T-helper 1 cell treated with Interleukin-12 subunit alpha and Interleukin-12 subunit beta and Interleukin-4 antibody, amounts not matched to agents 30 μg/mL and 1 μg/mL, for 36 hours (primary cell): ENCODE data around the gene SCEL.

Source experiments
- H3K27ac Mint-ChIP-seq: one replicate; pipeline ENCODE4 v1.8.0; 2021; ENCODE audit warnings: mild to moderate bottlenecking, mixed read lengths
- H3K27me3 Mint-ChIP-seq: one replicate; pipeline ENCODE4 v1.8.0; 2021; ENCODE audit warnings: low read depth, mixed read lengths
- H3K36me3 Mint-ChIP-seq: one replicate; pipeline ENCODE4 v1.8.0; 2021; ENCODE audit warnings: low read depth, mixed read lengths
- H3K4me1 Mint-ChIP-seq: one replicate; pipeline ENCODE4 v1.8.0; 2021; ENCODE audit warnings: low read depth, mixed read lengths
- H3K4me3 Mint-ChIP-seq: one replicate; pipeline ENCODE4 v1.8.0; 2021; ENCODE audit warnings: mild to moderate bottlenecking, moderate library complexity, mixed read lengths
- H3K9me3 Mint-ChIP-seq: one replicate; pipeline ENCODE4 v1.8.0; 2021; ENCODE audit warnings: mixed read lengths

Gene SCEL, protein sequence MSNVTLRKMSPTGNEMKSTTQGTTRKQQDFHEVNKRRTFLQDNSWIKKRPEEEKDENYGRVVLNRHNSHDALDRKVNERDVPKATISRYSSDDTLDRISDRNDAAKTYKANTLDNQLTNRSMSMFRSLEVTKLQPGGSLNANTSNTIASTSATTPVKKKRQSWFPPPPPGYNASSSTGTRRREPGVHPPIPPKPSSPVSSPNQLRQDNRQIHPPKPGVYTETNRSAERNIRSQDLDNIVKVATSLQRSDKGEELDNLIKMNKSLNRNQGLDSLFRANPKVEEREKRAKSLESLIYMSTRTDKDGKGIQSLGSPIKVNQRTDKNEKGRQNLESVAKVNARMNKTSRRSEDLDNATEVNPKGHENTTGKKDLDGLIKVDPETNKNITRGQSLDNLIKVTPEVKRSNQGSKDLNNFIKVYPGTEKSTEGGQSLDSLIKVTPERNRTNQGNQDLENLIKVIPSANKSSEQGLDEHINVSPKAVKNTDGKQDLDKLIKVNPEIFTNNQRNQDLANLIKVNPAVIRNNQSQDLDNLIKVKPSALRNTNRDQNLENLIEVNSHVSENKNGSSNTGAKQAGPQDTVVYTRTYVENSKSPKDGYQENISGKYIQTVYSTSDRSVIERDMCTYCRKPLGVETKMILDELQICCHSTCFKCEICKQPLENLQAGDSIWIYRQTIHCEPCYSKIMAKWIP

DNA sequence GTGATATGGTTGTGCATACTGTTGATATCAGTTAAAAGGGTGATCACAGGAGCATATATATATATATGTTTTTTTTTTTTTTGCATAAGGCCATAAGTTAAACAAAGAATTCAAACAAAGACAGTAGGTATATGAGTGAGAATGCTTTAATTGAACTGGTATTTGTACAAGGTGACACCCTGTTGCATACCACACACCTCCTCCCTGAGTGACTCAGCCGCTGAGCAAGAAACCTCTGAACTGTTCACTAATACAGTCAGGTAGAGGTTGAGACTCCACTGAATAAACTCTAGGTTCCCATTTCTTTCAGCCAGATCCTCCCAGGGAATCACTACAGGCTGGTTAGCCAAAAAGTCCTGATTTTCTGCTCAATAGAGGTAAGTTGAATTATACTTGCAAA lies at the start of gene SCEL:
TSS of gene SCEL (plus strand) at position 259 of the 400 bp plus-strand sequence. CDS start 20,170 bp downstream, outside the sequence.
- Mint-ChIP-seq H3K27me3 (peaks cover 3% of the 10 kb centered on the region), H3K36me3 (no peaks in the 10 kb centered on the region), H3K27ac (no peak within 1 kb of the TSS), H3K4me3 (no peak within 1 kb of the TSS), H3K9me3 (no peaks in the 10 kb centered on the region), H3K4me1 (no peaks in the 10 kb centered on the region)

DNA sequence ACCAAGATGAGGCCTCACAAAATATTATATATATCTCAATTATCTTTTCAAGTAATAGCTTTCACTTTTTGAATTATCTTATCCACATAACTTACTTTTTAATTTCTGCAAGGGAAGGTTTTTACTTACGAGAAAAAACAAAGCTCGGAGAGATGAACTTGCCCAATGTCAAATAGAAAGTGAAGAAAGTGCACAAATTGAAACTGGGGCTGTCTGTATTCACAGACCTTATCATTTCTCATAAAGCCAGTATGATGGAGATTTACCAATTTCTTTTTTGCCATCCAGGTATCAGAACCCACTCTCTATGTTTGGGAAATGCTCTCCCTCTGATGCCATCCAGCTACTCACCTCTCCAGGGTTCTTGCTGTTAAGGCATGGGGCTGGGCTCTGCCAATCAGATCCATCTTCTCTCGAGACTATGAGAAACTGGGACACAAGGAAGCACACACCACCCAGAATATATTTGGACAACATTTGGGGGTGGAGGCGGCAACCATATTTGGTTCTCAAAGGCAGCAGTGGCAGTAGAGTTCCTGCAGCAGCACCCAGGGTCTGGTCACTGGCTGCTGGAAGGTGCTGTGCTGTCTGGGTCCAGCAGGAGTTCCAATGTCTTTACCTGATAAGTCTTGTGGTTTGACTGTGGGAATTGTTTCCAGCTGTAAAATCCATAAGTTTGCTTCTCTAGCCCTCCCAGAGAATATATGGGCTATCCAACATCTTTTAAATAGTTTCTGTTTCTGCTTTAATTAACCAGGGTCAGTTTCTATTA lies 45.8 kb upstream of the SCEL start:
- Mint-ChIP-seq H3K27ac (no peak overlapping the region), H3K4me1 (no peaks in the 10 kb centered on the region), H3K4me3 (no peak overlapping the region), H3K27me3 (no peaks in the 10 kb centered on the region), H3K36me3 (no peaks in the 10 kb centered on the region), H3K9me3 (no peaks in the 10 kb centered on the region)

DNA sequence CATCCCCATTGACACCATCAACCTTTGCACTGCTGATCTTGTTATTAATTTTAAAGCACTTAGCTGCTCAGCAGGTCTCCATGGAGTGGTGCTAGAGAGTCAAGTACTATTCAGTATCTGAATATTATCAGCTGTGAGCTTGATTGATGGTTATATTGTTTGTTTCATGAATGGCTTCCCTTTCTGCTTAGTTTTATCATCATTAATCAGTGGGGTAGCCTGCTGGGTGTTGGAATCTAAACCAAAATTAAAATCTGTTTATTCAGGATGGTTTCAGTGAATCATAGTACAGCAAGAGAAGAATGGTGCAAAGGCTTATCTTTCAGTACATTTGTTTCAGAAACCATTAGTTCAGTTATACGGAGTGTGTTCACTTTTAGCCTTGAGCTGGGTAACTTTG lies 42.5 kb upstream of the SCEL start:
- H3K36me3 Mint-ChIP-seq, result no peaks in the 10 kb centered on the region
- H3K27me3 Mint-ChIP-seq, result no peaks in the 10 kb centered on the region
- H3K9me3 Mint-ChIP-seq, result no peaks in the 10 kb centered on the region
- no peaks in the 10 kb centered on the region for H3K4me1 Mint-ChIP-seq
- no peak overlapping the region for H3K27ac Mint-ChIP-seq
- H3K4me3 Mint-ChIP-seq, result no peak overlapping the region

DNA sequence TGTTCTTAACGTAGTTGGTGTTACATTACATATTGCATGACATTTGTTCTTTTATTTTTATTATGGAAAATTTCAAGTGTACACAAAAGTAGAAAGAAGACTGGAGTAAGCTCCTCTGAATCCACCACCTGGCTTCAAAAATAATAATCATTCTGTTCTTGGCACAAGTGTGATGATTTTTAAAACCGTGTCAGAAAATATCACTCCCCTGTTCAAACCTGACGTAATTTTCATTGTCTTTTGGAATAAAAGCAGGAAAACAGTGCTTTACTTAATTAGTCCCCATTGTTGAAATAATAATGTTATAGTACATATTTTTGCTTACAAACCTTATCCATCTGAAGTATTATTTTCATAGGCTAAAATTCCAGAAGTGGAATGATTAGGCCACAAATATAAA lies 41.3 kb upstream of the SCEL start:
- no peak overlapping the region for H3K27ac Mint-ChIP-seq
- H3K4me3 Mint-ChIP-seq, result no peak overlapping the region
- no peaks in the 10 kb centered on the region for H3K27me3 Mint-ChIP-seq
- H3K36me3 Mint-ChIP-seq, result no peaks in the 10 kb centered on the region
- H3K9me3 Mint-ChIP-seq, result no peaks in the 10 kb centered on the region
- H3K4me1 Mint-ChIP-seq, result no peaks in the 10 kb centered on the region

DNA sequence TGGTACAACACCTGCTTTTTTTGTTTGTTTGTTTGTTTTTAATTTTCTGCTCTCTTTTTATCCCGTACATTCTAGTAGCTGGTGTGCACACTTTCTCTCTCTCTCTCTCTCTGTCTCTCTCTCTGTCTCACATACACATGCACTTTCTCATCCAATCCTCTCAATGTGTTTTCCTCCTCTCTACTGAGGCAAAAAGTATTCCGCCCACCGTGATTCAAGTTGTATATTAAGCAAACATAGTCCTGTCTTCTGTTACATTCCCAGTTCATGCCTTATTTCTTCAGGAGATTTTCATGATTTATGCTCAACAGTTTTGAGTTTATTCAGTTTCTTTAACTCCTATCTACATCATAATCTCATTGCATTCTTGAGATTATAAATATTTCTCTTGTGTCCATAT lies 38.2 kb upstream of the SCEL start:
- no peaks in the 10 kb centered on the region for H3K27me3 Mint-ChIP-seq
- H3K27ac Mint-ChIP-seq, result no peak overlapping the region
- no peaks in the 10 kb centered on the region for H3K9me3 Mint-ChIP-seq
- H3K4me3 Mint-ChIP-seq, result no peak overlapping the region
- H3K4me1 Mint-ChIP-seq, result no peaks in the 10 kb centered on the region
- no peaks in the 10 kb centered on the region for H3K36me3 Mint-ChIP-seq

DNA sequence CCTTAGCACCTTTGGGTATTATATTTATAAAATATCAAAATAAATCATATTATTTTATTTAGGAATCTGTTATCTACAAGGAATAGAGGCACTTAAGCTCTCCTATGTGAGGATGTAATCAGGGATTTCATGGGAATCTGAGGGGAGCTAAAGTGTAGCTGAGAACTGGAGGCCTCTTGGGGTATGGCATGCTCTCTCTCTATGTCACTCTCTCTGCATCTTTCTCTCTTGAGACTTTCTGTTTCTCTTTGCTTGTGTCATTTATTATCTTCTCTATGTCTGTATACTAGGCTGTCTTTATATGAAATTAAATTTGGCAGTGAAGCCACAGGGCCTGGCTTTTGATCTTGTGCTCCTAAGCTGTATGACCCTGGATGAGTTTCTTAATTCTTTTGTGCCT lies 37.7 kb upstream of the SCEL start:
- no peaks in the 10 kb centered on the region for H3K36me3 Mint-ChIP-seq
- H3K27ac Mint-ChIP-seq, result no peak overlapping the region

DNA sequence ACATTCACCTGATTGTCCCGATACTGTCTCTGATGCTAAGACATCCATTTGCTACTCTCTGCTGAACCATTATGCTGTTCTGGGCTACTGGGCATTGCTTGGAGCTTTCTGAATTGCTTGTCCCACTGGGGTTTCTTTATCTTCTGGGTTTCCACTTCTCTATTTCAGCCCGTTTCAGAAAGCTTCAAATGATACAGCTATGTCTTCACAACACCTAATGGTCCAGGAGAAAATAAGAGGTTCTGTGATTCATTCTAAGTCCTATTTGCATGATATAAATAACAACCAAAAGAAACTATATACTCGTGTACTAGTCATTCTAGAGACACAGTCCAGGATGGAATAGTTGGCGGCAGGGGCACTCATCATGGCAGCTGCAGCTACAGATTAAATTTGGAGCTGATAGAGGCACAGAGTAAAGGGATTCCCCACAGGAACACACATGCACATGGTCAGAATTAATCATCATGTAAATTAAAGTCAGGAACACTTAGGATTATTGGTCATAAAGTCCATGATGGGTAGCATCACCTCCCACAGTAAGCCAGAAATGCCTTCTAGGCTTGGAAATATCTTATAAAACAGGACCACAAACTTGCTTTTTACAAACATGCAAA lies 33.3 kb upstream of the SCEL start:
- no peaks in the 10 kb centered on the region for H3K4me1 Mint-ChIP-seq
- no peaks in the 10 kb centered on the region for H3K36me3 Mint-ChIP-seq
- no peak overlapping the region for H3K27ac Mint-ChIP-seq
- H3K27me3 Mint-ChIP-seq, result no peaks in the 10 kb centered on the region
- H3K9me3 Mint-ChIP-seq, result no peaks in the 10 kb centered on the region
- no peak overlapping the region for H3K4me3 Mint-ChIP-seq

More for the DNA sequence above, 37.7 kb upstream of the SCEL start:
- no peaks in the 10 kb centered on the region for H3K4me1 Mint-ChIP-seq
- H3K4me3 Mint-ChIP-seq, result no peak overlapping the region
- H3K9me3 Mint-ChIP-seq, result no peaks in the 10 kb centered on the region
- H3K27me3 Mint-ChIP-seq, result no peaks in the 10 kb centered on the region

DNA sequence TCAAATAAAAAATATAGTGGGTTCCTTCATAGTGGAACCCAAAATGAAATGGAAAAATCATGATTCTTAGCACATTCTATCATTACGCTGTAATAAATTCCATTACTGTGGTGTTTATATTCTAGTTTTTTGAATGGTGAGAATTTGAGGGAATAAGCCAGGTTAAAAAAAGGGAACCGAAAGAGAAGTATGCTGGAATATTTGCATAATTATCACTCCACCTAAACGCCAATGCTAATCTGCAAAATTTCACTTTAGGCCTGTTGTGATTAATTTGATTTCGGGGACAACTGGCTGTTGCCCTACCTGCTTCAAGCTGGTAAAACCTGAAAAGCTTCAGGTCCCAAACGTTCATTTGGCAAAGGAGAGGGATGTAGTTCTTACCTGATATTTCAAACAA lies 32.1 kb upstream of the SCEL start:
- Mint-ChIP-seq H3K4me3 (no peak overlapping the region), H3K27me3 (no peaks in the 10 kb centered on the region), H3K9me3 (no peaks in the 10 kb centered on the region), H3K4me1 (peaks cover 2% of the 10 kb centered on the region), H3K27ac (no peak overlapping the region), H3K36me3 (no peaks in the 10 kb centered on the region)

DNA sequence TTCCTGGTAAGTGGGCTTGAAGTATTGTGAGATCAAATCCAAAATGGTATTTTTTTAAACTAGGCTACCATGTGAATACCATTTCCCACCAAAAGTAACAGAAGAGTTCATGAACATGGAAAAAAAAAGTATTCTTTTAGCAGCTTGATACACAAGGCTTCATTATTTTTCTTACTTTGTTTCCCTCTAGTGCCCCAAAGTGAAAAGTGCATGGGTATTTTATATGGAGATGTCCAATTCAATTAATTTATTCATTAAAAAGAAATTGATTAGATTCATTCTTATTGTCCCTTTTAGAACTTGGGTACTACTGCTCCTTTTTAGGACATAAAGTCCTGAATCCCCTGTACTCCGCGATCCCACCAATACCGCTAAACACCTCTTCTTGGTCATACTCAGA lies 28.6 kb upstream of the SCEL start:
- H3K4me1 Mint-ChIP-seq, result peaks cover 8% of the 10 kb centered on the region
- H3K9me3 Mint-ChIP-seq, result no peaks in the 10 kb centered on the region
- no peak overlapping the region for H3K27ac Mint-ChIP-seq
- no peaks in the 10 kb centered on the region for H3K27me3 Mint-ChIP-seq
- no peak overlapping the region for H3K4me3 Mint-ChIP-seq
- no peaks in the 10 kb centered on the region for H3K36me3 Mint-ChIP-seq

DNA sequence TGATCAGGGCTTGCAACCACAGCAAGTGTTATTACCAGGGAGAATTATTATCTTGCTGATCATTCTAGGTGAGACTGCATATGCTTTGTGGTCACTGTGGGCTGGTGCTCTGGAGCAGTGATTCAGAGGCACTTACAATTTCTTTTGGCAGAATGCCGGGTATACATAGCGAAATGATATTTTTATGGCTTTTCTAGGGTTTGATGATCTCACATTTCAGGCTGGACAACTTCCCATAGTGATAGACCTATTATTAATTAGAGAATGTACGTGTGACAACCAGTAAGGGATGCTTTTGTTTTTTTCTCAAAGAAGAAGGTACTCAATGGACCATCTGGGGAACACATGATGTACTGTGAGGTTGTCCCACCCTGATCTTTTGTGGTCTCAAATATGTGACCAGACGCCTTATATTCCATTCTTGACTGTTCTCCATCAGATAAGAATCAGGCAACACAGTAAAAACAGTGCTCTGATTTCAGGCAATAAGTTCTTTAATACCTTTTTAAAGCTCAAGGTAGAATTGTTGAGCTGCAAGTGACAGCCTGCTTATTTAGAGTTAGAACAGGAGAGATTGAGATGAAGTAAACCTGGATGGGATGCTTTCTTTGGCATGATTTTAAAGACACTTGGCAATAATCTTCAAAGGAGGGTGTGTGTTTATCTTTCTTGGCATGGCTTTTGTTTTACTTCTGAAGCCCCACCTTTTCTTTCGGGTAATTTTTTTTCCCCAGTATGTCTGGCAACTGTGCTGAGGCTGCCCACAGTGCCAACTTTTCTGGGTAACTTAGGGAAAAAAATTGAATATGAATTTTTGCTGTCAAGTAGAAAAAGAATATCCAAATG lies 27.4 kb upstream of the SCEL start:
- Mint-ChIP-seq H3K27me3 (no peaks in the 10 kb centered on the region), H3K4me1 (peaks cover 8% of the 10 kb centered on the region), H3K9me3 (no peaks in the 10 kb centered on the region), H3K27ac (no peak overlapping the region), H3K36me3 (no peaks in the 10 kb centered on the region), H3K4me3 (no peak overlapping the region)

DNA sequence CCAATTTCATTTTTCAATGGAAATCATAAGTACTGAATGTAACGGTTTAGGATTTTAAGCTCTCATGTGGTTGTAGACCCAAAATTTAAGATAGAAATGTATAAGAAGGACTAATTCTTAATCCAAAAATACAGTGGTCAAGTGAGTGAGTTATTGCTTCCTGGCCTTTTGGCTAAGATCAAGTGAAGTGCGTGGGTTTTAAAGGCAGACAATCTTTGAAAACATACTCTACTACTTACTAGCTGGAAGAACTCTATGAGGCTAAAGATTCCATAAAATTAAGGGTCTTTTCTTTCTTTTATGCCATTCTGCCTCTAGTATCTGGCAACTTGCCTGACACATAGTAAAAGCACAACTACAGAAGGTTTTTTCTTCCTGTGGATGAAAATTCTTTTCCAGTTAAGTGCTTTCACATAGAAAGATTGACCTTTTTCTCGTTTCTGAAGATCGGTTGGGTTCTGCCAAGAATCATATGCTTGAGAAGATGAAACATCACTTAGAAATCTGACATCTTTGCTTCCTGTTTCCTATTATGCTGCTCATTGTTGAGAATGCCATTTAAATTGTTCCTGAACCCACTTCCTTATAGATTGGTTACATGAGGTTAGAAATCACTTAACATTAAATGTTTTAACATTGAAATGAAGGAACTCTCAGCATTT lies 26.4 kb upstream of the SCEL start:
- no peak overlapping the region for H3K27ac Mint-ChIP-seq
- H3K27me3 Mint-ChIP-seq, result no peaks in the 10 kb centered on the region

DNA sequence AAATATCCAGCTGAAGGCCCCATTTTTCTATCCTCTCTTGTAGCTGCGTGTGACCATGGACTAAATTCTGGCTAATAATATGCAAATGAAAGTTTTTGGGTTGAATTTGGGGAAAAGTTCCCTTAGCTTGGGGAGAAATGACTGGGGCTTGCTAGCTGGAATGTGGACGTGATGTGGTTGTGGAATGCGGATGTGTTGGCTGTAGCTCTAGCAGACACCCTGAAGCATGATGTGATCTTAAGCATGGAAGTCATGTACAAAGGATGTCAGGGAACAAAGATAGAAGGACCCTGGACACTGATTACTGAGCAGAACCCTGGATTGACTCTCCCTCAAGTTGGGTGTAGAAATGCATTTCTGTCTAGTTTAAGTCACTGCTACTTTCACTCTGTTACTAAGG lies 25.4 kb upstream of the SCEL start:
- no peak overlapping the region for H3K27ac Mint-ChIP-seq
- H3K9me3 Mint-ChIP-seq, result no peaks in the 10 kb centered on the region
- H3K36me3 Mint-ChIP-seq, result no peaks in the 10 kb centered on the region
- H3K4me1 Mint-ChIP-seq, result peaks cover 12% of the 10 kb centered on the region
- no peaks in the 10 kb centered on the region for H3K27me3 Mint-ChIP-seq
- no peak overlapping the region for H3K4me3 Mint-ChIP-seq

More for the DNA sequence above, 26.4 kb upstream of the SCEL start:
- Mint-ChIP-seq H3K4me1 (peaks cover 8% of the 10 kb centered on the region), H3K4me3 (no peak overlapping the region), H3K9me3 (no peaks in the 10 kb centered on the region), H3K36me3 (no peaks in the 10 kb centered on the region)

DNA sequence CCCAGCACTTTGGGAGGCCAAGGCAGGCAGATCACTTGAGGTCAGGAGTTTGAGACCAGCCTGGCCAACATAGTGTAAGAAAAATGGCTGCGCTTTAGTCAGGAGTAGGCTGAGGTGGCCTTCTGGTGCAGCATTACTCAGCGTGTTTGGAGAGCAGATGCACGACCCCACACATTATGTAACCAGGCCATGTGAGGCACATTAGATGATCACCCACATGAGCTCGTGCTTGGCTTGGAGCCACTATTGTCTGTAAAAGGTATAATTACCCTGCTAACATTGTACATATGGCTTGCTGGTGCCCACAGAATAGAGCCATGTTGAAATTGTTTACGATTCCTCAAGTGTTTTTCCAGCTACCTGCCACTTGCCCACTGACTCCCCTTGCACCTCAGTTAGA lies 24.0 kb upstream of the SCEL start:
- Mint-ChIP-seq H3K4me1 (peaks cover 12% of the 10 kb centered on the region), H3K4me3 (no peak overlapping the region), H3K9me3 (no peaks in the 10 kb centered on the region), H3K27me3 (no peaks in the 10 kb centered on the region), H3K27ac (no peak overlapping the region), H3K36me3 (no peaks in the 10 kb centered on the region)
